ENCODE data around the gene LRBA.

LRBA gene

GRCh38 chr4:150218447-150218846 lies 796.6 kb downstream of the LRBA start:
- TF ChIP-seq CTCF (IDR thresholded peaks at IDR 0.05; ENCODE audit: insufficient read depth, missing control alignments), result no peak
- FAIRE-seq (no peak), DNase-seq (ENCODE audit: insufficient read length, low spot score) (no peak)

GRCh38 chr4:150217808-150218207 lies 797.3 kb downstream of the LRBA start:
- FAIRE-seq (no peak), DNase-seq (ENCODE audit: insufficient read length, low spot score) (no peak)
- no peak for TF ChIP-seq CTCF (IDR thresholded peaks at IDR 0.05; ENCODE audit: insufficient read depth, missing control alignments)

- peak; percentile 66 for FAIRE-seq
- peak; percentile 17 for DNase-seq (ENCODE audit: insufficient read length, low spot score)
- peak; percentile 39 for TF ChIP-seq CTCF (IDR thresholded peaks at IDR 0.05; ENCODE audit: insufficient read depth, missing control alignments)
Measured at GRCh38 chr4:150217192-150217591, 797.9 kb downstream of the LRBA start.

- FAIRE-seq (no peak), DNase-seq (ENCODE audit: insufficient read length, low spot score) (no peak)
Measured at GRCh38 chr4:150216726-150217125, 798.4 kb downstream of the LRBA start.

GRCh38 chr4:150215601-150216000 lies 799.5 kb downstream of the LRBA start:
- no peak for TF ChIP-seq CTCF (IDR thresholded peaks at IDR 0.05; ENCODE audit: insufficient read depth, missing control alignments)
- no peak for DNase-seq (ENCODE audit: insufficient read length, low spot score)
- no peak for FAIRE-seq

More at GRCh38 chr4:150216726-150217125, 798.4 kb downstream of the LRBA start:
- TF ChIP-seq CTCF (IDR thresholded peaks at IDR 0.05; ENCODE audit: insufficient read depth, missing control alignments), result no peak
